Measurements from ENCODE around the gene PMAIP1. TPM values are rescaled to one million over a fixed set of nuclear protein-coding genes. Genes with fewer than 3 reads are reported as not detected.

The PMAIP1 gene
- total RNA-seq, 6 experiments from 2014 or later, result 4.6 to 10.1 (median 5.9) TPM

DNA sequence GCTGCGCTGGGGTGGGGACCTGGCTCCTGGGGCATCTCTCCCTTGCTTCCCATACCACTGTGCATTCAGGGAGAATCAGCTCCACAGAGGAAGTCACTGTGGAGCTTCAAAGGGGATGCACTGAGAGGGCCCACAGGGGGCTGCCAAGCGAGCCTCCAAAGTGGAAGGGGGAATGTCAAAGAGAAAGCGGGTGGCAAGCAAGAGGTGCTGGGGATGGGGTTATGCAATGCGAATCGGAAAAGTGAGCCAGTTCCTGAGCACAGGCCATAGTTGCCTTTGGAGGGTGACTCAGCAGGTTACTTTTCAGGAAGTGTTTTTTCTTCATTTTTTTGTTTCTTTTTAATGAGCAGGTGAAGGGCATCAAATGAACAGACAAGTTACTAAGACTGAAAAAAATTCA lies 17.6 kb downstream of the PMAIP1 start:
- Mint-ChIP-seq H3K27me3 (ENCODE audit: insufficient read depth) (peaks cover 2% of the 10 kb centered on the region), H3K4me3 (no peak overlapping the region), H3K27ac (no peak overlapping the region; the same call in 1 of the 2 replicates), H3K36me3 (ENCODE audit: low read depth) (no peaks in the 10 kb centered on the region; the same call in 1 of the 2 replicates), H3K9me3 (no peaks in the 10 kb centered on the region), H3K4me1 (ENCODE audit: low read depth) (peaks cover 41% of the 10 kb centered on the region)
- TF ChIP-seq, protein P1, sequence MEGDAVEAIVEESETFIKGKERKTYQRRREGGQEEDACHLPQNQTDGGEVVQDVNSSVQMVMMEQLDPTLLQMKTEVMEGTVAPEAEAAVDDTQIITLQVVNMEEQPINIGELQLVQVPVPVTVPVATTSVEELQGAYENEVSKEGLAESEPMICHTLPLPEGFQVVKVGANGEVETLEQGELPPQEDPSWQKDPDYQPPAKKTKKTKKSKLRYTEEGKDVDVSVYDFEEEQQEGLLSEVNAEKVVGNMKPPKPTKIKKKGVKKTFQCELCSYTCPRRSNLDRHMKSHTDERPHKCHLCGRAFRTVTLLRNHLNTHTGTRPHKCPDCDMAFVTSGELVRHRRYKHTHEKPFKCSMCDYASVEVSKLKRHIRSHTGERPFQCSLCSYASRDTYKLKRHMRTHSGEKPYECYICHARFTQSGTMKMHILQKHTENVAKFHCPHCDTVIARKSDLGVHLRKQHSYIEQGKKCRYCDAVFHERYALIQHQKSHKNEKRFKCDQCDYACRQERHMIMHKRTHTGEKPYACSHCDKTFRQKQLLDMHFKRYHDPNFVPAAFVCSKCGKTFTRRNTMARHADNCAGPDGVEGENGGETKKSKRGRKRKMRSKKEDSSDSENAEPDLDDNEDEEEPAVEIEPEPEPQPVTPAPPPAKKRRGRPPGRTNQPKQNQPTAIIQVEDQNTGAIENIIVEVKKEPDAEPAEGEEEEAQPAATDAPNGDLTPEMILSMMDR (IDR thresholded peaks at IDR 0.05), result no peak
- no peak for DNase-seq

DNA sequence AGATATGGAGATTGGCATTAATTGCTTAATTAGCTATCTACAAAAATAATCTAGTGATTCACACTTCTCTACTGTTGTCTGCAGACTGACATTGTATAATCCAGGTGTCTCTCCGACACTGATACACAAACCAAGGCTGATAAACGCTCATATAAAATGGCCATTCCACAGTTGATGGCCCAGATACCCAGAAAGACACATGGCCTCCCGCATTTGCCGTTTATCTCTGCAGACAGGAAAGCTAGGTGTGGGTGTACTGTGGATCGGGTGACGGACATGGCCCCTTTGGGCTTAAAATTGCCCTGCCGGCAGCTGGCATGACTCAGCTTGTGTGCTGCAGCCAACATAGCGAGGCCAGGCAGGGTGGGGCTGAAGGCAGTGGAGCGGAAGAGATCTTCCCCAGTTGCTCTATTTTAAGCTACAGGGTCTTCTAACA lies 18.5 kb downstream of the PMAIP1 start:
- H3K27me3 Mint-ChIP-seq (ENCODE audit: insufficient read depth), result peaks cover 2% of the 10 kb centered on the region
- peak overlapping the region; percentile 27; the same call in 1 of the 2 replicates for H3K27ac Mint-ChIP-seq
- H3K36me3 Mint-ChIP-seq (ENCODE audit: low read depth), result no peaks in the 10 kb centered on the region
- TF ChIP-seq, protein P1 (IDR thresholded peaks at IDR 0.05), result no peak
- H3K9me3 Mint-ChIP-seq, result no peaks in the 10 kb centered on the region
- DNase-seq, result no peak
- peaks cover 39% of the 10 kb centered on the region for H3K4me1 Mint-ChIP-seq (ENCODE audit: low read depth)
- H3K4me3 Mint-ChIP-seq, result no peak overlapping the region

DNA sequence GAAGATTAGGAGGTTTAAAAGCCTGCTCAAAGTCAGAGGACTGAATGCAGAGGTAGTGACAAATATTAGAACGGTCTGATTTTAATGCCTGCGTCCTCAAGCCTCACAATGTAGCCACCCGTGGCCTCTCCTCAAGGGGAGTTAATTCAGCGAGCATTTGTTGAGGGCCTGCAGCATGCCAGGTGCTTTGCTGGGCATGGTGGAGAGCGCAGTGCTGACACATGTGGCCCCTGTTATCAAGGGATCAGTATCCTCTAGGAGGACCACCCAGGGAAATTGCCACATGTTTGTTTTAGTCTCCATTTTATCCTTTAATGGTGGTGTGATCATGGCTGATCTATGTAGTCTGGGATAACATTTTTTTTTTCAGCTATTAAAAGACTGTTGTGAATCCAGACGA lies 19.2 kb downstream of the PMAIP1 start:
- TF ChIP-seq, protein P1 (IDR thresholded peaks at IDR 0.05), result no peak
- no peak for DNase-seq
- no peak overlapping the region for H3K27ac Mint-ChIP-seq
- no peaks in the 10 kb centered on the region for H3K36me3 Mint-ChIP-seq (ENCODE audit: low read depth)
- no peaks in the 10 kb centered on the region for H3K9me3 Mint-ChIP-seq
- H3K27me3 Mint-ChIP-seq (ENCODE audit: insufficient read depth), result peaks cover 4% of the 10 kb centered on the region
- H3K4me1 Mint-ChIP-seq (ENCODE audit: low read depth), result peaks cover 36% of the 10 kb centered on the region
- no peak overlapping the region for H3K4me3 Mint-ChIP-seq

DNA sequence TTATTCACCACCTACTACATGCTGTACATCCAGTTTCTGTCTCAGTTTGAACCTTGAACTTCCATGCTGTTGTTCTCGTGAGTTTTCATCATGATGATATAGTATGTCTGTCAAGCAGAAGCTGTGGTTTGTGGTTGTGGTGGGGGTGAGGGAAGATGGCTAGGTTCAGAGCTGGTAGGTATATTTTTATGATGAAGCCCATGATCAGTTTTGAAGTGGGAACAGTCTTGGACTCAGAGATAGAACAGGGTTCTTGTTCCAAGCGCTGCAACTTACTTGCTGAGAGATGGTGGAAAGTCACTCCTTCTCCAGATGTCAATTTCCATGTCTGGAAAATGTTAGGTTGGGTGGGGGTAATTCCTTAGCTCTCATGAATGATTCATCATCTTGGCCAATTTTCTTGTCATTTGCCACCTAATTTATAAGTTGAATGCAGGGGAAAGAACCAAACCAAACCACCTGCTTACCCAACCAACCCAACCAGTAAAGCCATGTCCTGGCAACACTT lies 21.6 kb downstream of the PMAIP1 start:
- H3K27ac Mint-ChIP-seq, result no peak overlapping the region
- H3K9me3 Mint-ChIP-seq, result no peaks in the 10 kb centered on the region
- H3K4me1 Mint-ChIP-seq (ENCODE audit: low read depth), result peaks cover 18% of the 10 kb centered on the region
- no peaks in the 10 kb centered on the region for H3K36me3 Mint-ChIP-seq (ENCODE audit: low read depth)
- TF ChIP-seq, protein P1 (IDR thresholded peaks at IDR 0.05), result no peak
- H3K27me3 Mint-ChIP-seq (ENCODE audit: insufficient read depth), result peaks cover 9% of the 10 kb centered on the region
- no peak for DNase-seq
- H3K4me3 Mint-ChIP-seq, result no peak overlapping the region

DNA sequence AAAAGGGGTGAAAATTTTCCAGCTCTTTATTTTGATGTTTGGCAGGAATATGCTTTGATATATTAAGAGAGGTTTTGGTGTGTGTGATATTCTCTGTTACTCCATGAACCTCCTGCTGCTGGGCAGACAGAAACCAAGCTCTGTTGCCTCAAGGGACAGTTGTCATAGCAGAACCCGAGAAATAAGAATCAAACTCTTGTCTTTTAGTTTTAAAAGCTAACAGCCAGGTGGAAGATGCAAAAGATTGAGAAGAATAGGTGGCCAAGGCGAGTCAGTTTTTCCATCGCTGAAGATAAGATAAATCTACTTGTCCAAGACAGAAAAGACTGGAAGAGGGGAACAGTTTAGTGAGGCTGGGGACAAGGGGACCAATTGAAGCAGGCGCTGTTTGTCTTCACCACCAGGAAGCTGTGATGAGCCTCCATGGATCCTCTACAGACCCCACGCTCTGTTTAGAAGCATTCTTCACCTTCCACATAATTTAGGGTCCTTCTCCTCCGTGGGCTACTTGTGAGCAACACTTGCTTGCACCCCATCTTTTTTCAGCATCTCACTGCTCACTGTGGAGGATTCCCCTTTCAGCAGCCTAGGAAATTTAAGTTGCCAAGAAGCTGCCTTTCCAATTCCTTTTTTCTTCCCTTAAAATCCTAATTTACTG lies 23.9 kb downstream of the PMAIP1 start:
- Mint-ChIP-seq H3K27ac (no peak overlapping the region), H3K36me3 (ENCODE audit: low read depth) (no peaks in the 10 kb centered on the region), H3K27me3 (ENCODE audit: insufficient read depth) (peaks cover 16% of the 10 kb centered on the region), H3K9me3 (no peaks in the 10 kb centered on the region), H3K4me3 (no peak overlapping the region), H3K4me1 (ENCODE audit: low read depth) (peaks cover 2% of the 10 kb centered on the region; the same call in 1 of the 2 replicates)
- DNase-seq, result no peak
- TF ChIP-seq, protein P1 (IDR thresholded peaks at IDR 0.05), result no peak
